ENCODE data around the gene GEMIN7.

The GEMIN7 gene

GRCh38 chr19:45040059-45040771 lies 38.8 kb upstream of the GEMIN7 start:
- TF ChIP-seq ZFX (IDR thresholded peaks at IDR 0.05) (no peak), CTCF (conservative IDR thresholded peaks at IDR 0.05) (no peak)
- H3K27ac ChIP-seq = peak overlapping the region; percentile 81

- no peak for TF ChIP-seq CTCF (conservative IDR thresholded peaks at IDR 0.05)
- no peak overlapping the region for H3K27ac ChIP-seq
Observed at GRCh38 chr19:45041125-45041524, 37.9 kb upstream of the GEMIN7 start.

GRCh38 chr19:45045671-45046353 lies 33.2 kb upstream of the GEMIN7 start:
- H3K27ac ChIP-seq = peak overlapping the region; percentile 52
- TF ChIP-seq CTCF (conservative IDR thresholded peaks at IDR 0.05) (no peak), ZFX (IDR thresholded peaks at IDR 0.05) (no peak)

GRCh38 chr19:45046355-45046754 lies 32.7 kb upstream of the GEMIN7 start:
- H3K27ac ChIP-seq = peak overlapping the region; percentile 52
- TF ChIP-seq ZFX (IDR thresholded peaks at IDR 0.05) (no peak), CTCF (conservative IDR thresholded peaks at IDR 0.05) (no peak)

- no peak overlapping the region for H3K27ac ChIP-seq
- TF ChIP-seq ZFX (IDR thresholded peaks at IDR 0.05) (no peak), CTCF (conservative IDR thresholded peaks at IDR 0.05) (no peak)
Observed at GRCh38 chr19:45047188-45047797, 31.8 kb upstream of the GEMIN7 start.

- H3K27ac ChIP-seq = peak overlapping the region; percentile 33
Observed at GRCh38 chr19:45049073-45049736, 29.9 kb upstream of the GEMIN7 start.

More at GRCh38 chr19:45049073-45049736, 29.9 kb upstream of the GEMIN7 start:
- no peak for TF ChIP-seq CTCF (conservative IDR thresholded peaks at IDR 0.05)
- no peak for TF ChIP-seq ZFX (IDR thresholded peaks at IDR 0.05)
